Activated T-cell treated with anti-CD3 and anti-CD28 coated beads, Interleukin-2, amount 50 U/mL, for 24 hours (primary cell): Measurements from ENCODE around the gene PHKG2.

ENCODE experiments used
- DNase-seq: peaks from one replicate; pipeline ENCODE4 v3.0.0-alpha.2; 2020
- H3K27ac Mint-ChIP-seq: 2 replicates; pipeline ENCODE4 v1.8.0; 2020; ENCODE audit warnings: mild to moderate bottlenecking, mixed read lengths
- H3K27me3 Mint-ChIP-seq: 2 replicates; pipeline ENCODE4 v1.8.0; 2020; ENCODE audit warnings: mixed read lengths
- H3K36me3 Mint-ChIP-seq: 2 replicates; pipeline ENCODE4 v1.8.0; 2020; ENCODE audit warnings: low read depth, mixed read lengths
- H3K4me1 Mint-ChIP-seq: 2 replicates; pipeline ENCODE4 v1.8.0; 2020; ENCODE audit warnings: low read depth, mixed read lengths
- H3K4me3 Mint-ChIP-seq: 2 replicates; pipeline ENCODE4 v1.8.0; 2020; ENCODE audit warnings: mild to moderate bottlenecking, moderate library complexity, mixed read lengths
- H3K9me3 Mint-ChIP-seq: 2 replicates; pipeline ENCODE4 v1.8.0; 2020; ENCODE audit warnings: mixed read lengths

PHKG2 gene

GRCh38 chr16:30721606-30722005, 26.6 kb upstream of the PHKG2 start:
- Mint-ChIP-seq H3K27me3 (no peaks in the 10 kb centered on the region), H3K36me3 (peaks cover 95% of the 10 kb centered on the region), H3K4me1 (peaks cover 18% of the 10 kb centered on the region), H3K27ac (peak overlapping the region; percentile 44), H3K9me3 (no peaks in the 10 kb centered on the region), H3K4me3 (no peak overlapping the region)
- no peak for DNase-seq

- no peak overlapping the region for H3K4me3 Mint-ChIP-seq
- no peaks in the 10 kb centered on the region for H3K9me3 Mint-ChIP-seq
- H3K27ac Mint-ChIP-seq = peak overlapping the region; percentile 73
- DNase-seq = no peak
- H3K4me1 Mint-ChIP-seq = peaks cover 14% of the 10 kb centered on the region
- H3K27me3 Mint-ChIP-seq = no peaks in the 10 kb centered on the region
- H3K36me3 Mint-ChIP-seq = peaks cover 95% of the 10 kb centered on the region
Observed at GRCh38 chr16:30722443-30722842, 25.8 kb upstream of the PHKG2 start.

GRCh38 chr16:30722916-30723315, 25.3 kb upstream of the PHKG2 start:
- H3K27me3 Mint-ChIP-seq = no peaks in the 10 kb centered on the region
- no peak for DNase-seq
- H3K36me3 Mint-ChIP-seq = peaks cover 95% of the 10 kb centered on the region
- peak overlapping the region; percentile 74 for H3K27ac Mint-ChIP-seq
- H3K4me1 Mint-ChIP-seq = peaks cover 14% of the 10 kb centered on the region
- H3K9me3 Mint-ChIP-seq = no peaks in the 10 kb centered on the region
- H3K4me3 Mint-ChIP-seq = no peak overlapping the region

GRCh38 chr16:30723725-30724355, 24.4 kb upstream of the PHKG2 start:
- Mint-ChIP-seq H3K27ac (peak overlapping the region; percentile 74), H3K4me3 (no peak overlapping the region), H3K27me3 (no peaks in the 10 kb centered on the region), H3K36me3 (peaks cover 95% of the 10 kb centered on the region), H3K4me1 (peaks cover 14% of the 10 kb centered on the region), H3K9me3 (no peaks in the 10 kb centered on the region)
- DNase-seq = no peak

GRCh38 chr16:30724641-30725417, 23.4 kb upstream of the PHKG2 start:
- Mint-ChIP-seq H3K4me1 (peaks cover 14% of the 10 kb centered on the region), H3K27ac (peak overlapping the region; percentile 74), H3K9me3 (no peaks in the 10 kb centered on the region), H3K27me3 (no peaks in the 10 kb centered on the region), H3K4me3 (no peak overlapping the region), H3K36me3 (peaks cover 98% of the 10 kb centered on the region)
- DNase-seq = no peak

- H3K27me3 Mint-ChIP-seq = no peaks in the 10 kb centered on the region
- peaks cover 15% of the 10 kb centered on the region for H3K4me1 Mint-ChIP-seq
- peaks cover 98% of the 10 kb centered on the region for H3K36me3 Mint-ChIP-seq
- no peaks in the 10 kb centered on the region for H3K9me3 Mint-ChIP-seq
- no peak for DNase-seq
- peak overlapping the region; percentile 55 for H3K27ac Mint-ChIP-seq
- no peak overlapping the region for H3K4me3 Mint-ChIP-seq
Observed at GRCh38 chr16:30725418-30725792, 22.8 kb upstream of the PHKG2 start.

GRCh38 chr16:30728321-30728720, 19.9 kb upstream of the PHKG2 start:
- Mint-ChIP-seq H3K27me3 (no peaks in the 10 kb centered on the region), H3K9me3 (no peaks in the 10 kb centered on the region), H3K27ac (peak overlapping the region; percentile 42), H3K36me3 (peaks cover 98% of the 10 kb centered on the region), H3K4me3 (no peak overlapping the region), H3K4me1 (peaks cover 20% of the 10 kb centered on the region)
- no peak for DNase-seq

- H3K27ac Mint-ChIP-seq = no peak overlapping the region
- peaks cover 19% of the 10 kb centered on the region for H3K4me1 Mint-ChIP-seq
- H3K4me3 Mint-ChIP-seq = no peak overlapping the region
- H3K36me3 Mint-ChIP-seq = peaks cover 98% of the 10 kb centered on the region
- no peaks in the 10 kb centered on the region for H3K9me3 Mint-ChIP-seq
- no peak for DNase-seq
- H3K27me3 Mint-ChIP-seq = no peaks in the 10 kb centered on the region
Observed at GRCh38 chr16:30728899-30729672, 19.1 kb upstream of the PHKG2 start.

- Mint-ChIP-seq H3K4me3 (no peak overlapping the region), H3K36me3 (peaks cover 97% of the 10 kb centered on the region), H3K27me3 (no peaks in the 10 kb centered on the region), H3K4me1 (peaks cover 12% of the 10 kb centered on the region), H3K9me3 (no peaks in the 10 kb centered on the region), H3K27ac (peak overlapping the region; percentile 47)
- no peak for DNase-seq
Observed at GRCh38 chr16:30731411-30731810, 16.8 kb upstream of the PHKG2 start.

- Mint-ChIP-seq H3K27me3 (no peaks in the 10 kb centered on the region), H3K27ac (peak overlapping the region; percentile 63), H3K4me1 (peaks cover 21% of the 10 kb centered on the region), H3K9me3 (no peaks in the 10 kb centered on the region), H3K4me3 (no peak overlapping the region), H3K36me3 (peaks cover 96% of the 10 kb centered on the region)
- no peak for DNase-seq
Observed at GRCh38 chr16:30736995-30737793, 11.0 kb upstream of the PHKG2 start.

GRCh38 chr16:30737794-30738648, 10.2 kb upstream of the PHKG2 start:
- Mint-ChIP-seq H3K27ac (peak overlapping the region; percentile 63), H3K4me1 (peaks cover 21% of the 10 kb centered on the region), H3K27me3 (no peaks in the 10 kb centered on the region), H3K4me3 (no peak overlapping the region), H3K36me3 (peaks cover 96% of the 10 kb centered on the region), H3K9me3 (no peaks in the 10 kb centered on the region)
- DNase-seq = no peak

GRCh38 chr16:30738984-30739951, 9.0 kb upstream of the PHKG2 start:
- H3K4me3 Mint-ChIP-seq = no peak overlapping the region
- H3K27ac Mint-ChIP-seq = peak overlapping the region; percentile 50
- H3K4me1 Mint-ChIP-seq = peaks cover 21% of the 10 kb centered on the region
- peaks cover 94% of the 10 kb centered on the region for H3K36me3 Mint-ChIP-seq
- H3K9me3 Mint-ChIP-seq = no peaks in the 10 kb centered on the region
- DNase-seq = no peak
- no peaks in the 10 kb centered on the region for H3K27me3 Mint-ChIP-seq
